H1 (cell line): ENCODE measurements around the gene RGL1. TPM values are rescaled to one million over a fixed set of nuclear protein-coding genes. Genes with fewer than 3 reads are reported as not detected.

ENCODE experiments used
- CTCF ChIA-PET: fragments of 300-600 bp; sonication (Branson Sonifier 250); formaldehyde crosslinking; loops from one replicate; lab custom pipeline; 2021; ENCODE audit not compliant: partially characterized antibody; lab: Charles Lee
- POLR2A ChIA-PET: fragments of 300-600 bp; sonication (Branson Sonifier 250); formaldehyde crosslinking; loops from one replicate; lab custom pipeline; 2021; ENCODE audit warnings: inconsistent platforms; ENCODE audit not compliant: partially characterized antibody; lab: Charles Lee
- DNase-seq, 2 experiments: peaks; one replicate each; pipeline versions ENCODE4 v3.0.0 to v3.0.0-alpha.2; 2010 to 2022; ENCODE audit warnings: low spot score in 2 of 2, low read depth in 1 of 2, mixed read lengths in 1 of 2
- FAIRE-seq: peaks from 2 replicates; lab custom pipeline; 2011; peaks lifted over from hg19 to GRCh38; lab: Jason Lieb, UNC
- H2AFZ ChIP-seq: 2 replicates; pipeline ENCODE4 v1.8.1; 2012; ENCODE audit warnings: low read length, inconsistent platforms
- H2AK5ac ChIP-seq: 2 replicates; pipeline ENCODE4 v1.6.1; 2013; ENCODE audit warnings: low read depth, low read length
- H2BK120ac ChIP-seq: replicated peaks from 2 replicates; pipeline ENCODE3; 2013; ENCODE audit warnings: low read depth, low read length, inconsistent platforms
- H2BK12ac ChIP-seq: 2 replicates; pipeline ENCODE4 v1.6.1; 2013; ENCODE audit warnings: low read depth, low read length
- H2BK15ac ChIP-seq: 2 replicates; pipeline ENCODE4 v1.6.1; 2013; ENCODE audit warnings: low read length
- H2BK20ac ChIP-seq: 2 replicates; pipeline ENCODE4 v1.6.1; 2013; ENCODE audit warnings: low read length
- H2BK5ac ChIP-seq: 2 replicates; pipeline ENCODE4 v1.6.1; 2013; ENCODE audit warnings: low read depth, low read length
- H3K14ac ChIP-seq: 2 replicates; pipeline ENCODE4 v1.6.1; 2013; ENCODE audit warnings: inconsistent platforms; ENCODE audit not compliant: insufficient read length
- H3K18ac ChIP-seq: 2 replicates; pipeline ENCODE4 v1.6.1; 2013; ENCODE audit warnings: low read length; ENCODE audit errors: extremely low read depth
- H3K23ac ChIP-seq: 2 replicates; pipeline ENCODE4 v1.6.1; 2013; ENCODE audit warnings: inconsistent platforms; ENCODE audit not compliant: insufficient read length
- H3K23me2 ChIP-seq: 2 replicates; pipeline ENCODE4 v1.6.1; 2013; ENCODE audit warnings: low read depth, low read length
- H3K27ac ChIP-seq: 2 replicates; pipeline ENCODE4 v1.6.1; 2011; ENCODE audit warnings: low read depth, low read length, inconsistent platforms
- H3K27me3 ChIP-seq, 4 experiments: replicated peaks in 1 of 4; 1 replicate in 1 of 4; 2 replicates in 3 of 4; pipeline versions ENCODE4 v1.6.1 to v1.8.1; 2011 to 2013; ENCODE audit warnings: low read length in 3 of 4, mild to moderate bottlenecking in 3 of 4, inconsistent platforms in 2 of 4, mixed read lengths in 2 of 4, moderate library complexity in 1 of 4; ENCODE audit not compliant: control insufficient read depth in 3 of 4, insufficient read depth in 3 of 4; ENCODE audit errors: extremely low read depth in 1 of 4
- H3K36me3 ChIP-seq, 4 experiments: 2 replicates each; pipeline versions ENCODE4 v1.6.1 to v1.8.1; 2011 to 2013; ENCODE audit warnings: mild to moderate bottlenecking in 4 of 4, low read length in 3 of 4, moderate library complexity in 2 of 4, control low read depth in 1 of 4, inconsistent platforms in 1 of 4; ENCODE audit not compliant: insufficient read depth in 4 of 4, control insufficient read depth in 2 of 4
- H3K4ac ChIP-seq: replicated peaks from 2 replicates; pipeline ENCODE3; 2013; ENCODE audit warnings: low read length, low read depth, mixed read lengths, inconsistent platforms; ENCODE audit not compliant: insufficient read length
- H3K4me1 ChIP-seq, 4 experiments: replicated peaks in 1 of 4; 1 replicate in 1 of 4; 2 replicates in 3 of 4; pipeline versions ENCODE4 v1.6.1 to v1.8.1; 2011 to 2013; ENCODE audit warnings: low read length in 3 of 4, inconsistent platforms in 2 of 4, mixed read lengths in 1 of 4; ENCODE audit not compliant: insufficient read depth in 4 of 4, control insufficient read depth in 3 of 4
- H3K4me2 ChIP-seq, 2 experiments: 2 replicates each; pipeline versions ENCODE4 v1.6.1 to v1.8.1; 2011 to 2013; ENCODE audit warnings: low read depth in 2 of 2, low read length in 2 of 2, control low read depth in 1 of 2, inconsistent platforms in 1 of 2, mild to moderate bottlenecking in 1 of 2; ENCODE audit not compliant: insufficient read depth in 1 of 2
- H3K4me3 ChIP-seq, 4 experiments: fragments of 200-600, 300-600 bp in 1 of 4; sonication (generic), shearing (Covaris generic), sonication (Bioruptor Twin) in 1 of 4; 2 replicates each; pipeline versions ENCODE4 v1.5.1 to v1.8.1; 2011 to 2016; ENCODE audit warnings: low read length in 4 of 4, low read depth in 3 of 4, control low read depth in 2 of 4, inconsistent platforms in 2 of 4, mild to moderate bottlenecking in 2 of 4, mixed read lengths in 1 of 4, moderate library complexity in 1 of 4; ENCODE audit not compliant: insufficient read depth in 2 of 4; ENCODE audit errors: extremely low read depth in 1 of 4
- H3K56ac ChIP-seq: replicated peaks from 2 replicates; pipeline ENCODE3; 2013; ENCODE audit warnings: low read depth, mild to moderate bottlenecking, mixed read lengths, low read length, inconsistent platforms; ENCODE audit not compliant: insufficient read length
- H3K79me1 ChIP-seq: 2 replicates; pipeline ENCODE4 v1.6.1; 2013; ENCODE audit warnings: low read depth, low read length, control low read depth
- H3K79me2 ChIP-seq, 2 experiments: 2 replicates each; pipeline versions ENCODE4 v1.6.1 to v1.8.1; 2012 to 2013; ENCODE audit warnings: low read length in 2 of 2, mild to moderate bottlenecking in 2 of 2, inconsistent platforms in 1 of 2; ENCODE audit not compliant: insufficient read depth in 2 of 2, control insufficient read depth in 1 of 2
- H3K9ac ChIP-seq, 4 experiments: replicated peaks in 1 of 4; 1 replicate in 1 of 4; 2 replicates in 3 of 4; pipeline versions ENCODE4 v1.6.1 to v1.8.1; 2011 to 2013; ENCODE audit warnings: low read depth in 3 of 4, low read length in 3 of 4, control low read depth in 2 of 4, mild to moderate bottlenecking in 2 of 4, moderate library complexity in 2 of 4, inconsistent platforms in 1 of 4; ENCODE audit errors: extremely low read depth in 1 of 4
- H3K9me3 ChIP-seq, 2 experiments: 2 replicates each; pipeline versions ENCODE4 v1.6.1 to v1.8.1; 2012 to 2013; ENCODE audit warnings: mild to moderate bottlenecking in 2 of 2, moderate library complexity in 2 of 2, control low read depth in 1 of 2, inconsistent platforms in 1 of 2, low read depth in 1 of 2, low read length in 1 of 2, mixed read lengths in 1 of 2; ENCODE audit not compliant: insufficient read depth in 2 of 2
- H4K20me1 ChIP-seq, 2 experiments: replicated peaks in 1 of 2; 2 replicates each; pipeline versions ENCODE3 to v1.8.1; 2011 to 2013; ENCODE audit warnings: inconsistent platforms in 2 of 2, low read length in 2 of 2, mild to moderate bottlenecking in 1 of 2; ENCODE audit not compliant: insufficient read depth in 2 of 2, control insufficient read depth in 1 of 2
- H4K5ac ChIP-seq: 2 replicates; pipeline ENCODE4 v1.6.1; 2013; ENCODE audit warnings: low read length, low read depth, mixed read lengths, inconsistent platforms; ENCODE audit not compliant: insufficient read length
- H4K8ac ChIP-seq: 2 replicates; pipeline ENCODE4 v1.8.0; 2013; ENCODE audit warnings: mild to moderate bottlenecking, moderate library complexity, low read length, inconsistent platforms; ENCODE audit not compliant: insufficient read depth; ENCODE audit errors: extremely low read depth
- H4K91ac ChIP-seq: replicated peaks from 2 replicates; pipeline ENCODE3; 2013; ENCODE audit warnings: low read length, mixed read lengths, inconsistent platforms; ENCODE audit not compliant: insufficient read length
- ATF2 ChIP-seq: IDR thresholded peaks from 2 replicates; pipeline ENCODE4 v1.6.1; 2012; ENCODE audit warnings: low read length, inconsistent platforms
- FOSL1 ChIP-seq: IDR thresholded peaks from 2 replicates; pipeline ENCODE4 v1.6.1; 2011; ENCODE audit warnings: mild to moderate bottlenecking, low read depth, low read length, moderate library complexity; ENCODE audit not compliant: insufficient read depth
- GABPA ChIP-seq: IDR thresholded peaks from 2 replicates; pipeline ENCODE4 v1.6.1; 2011; ENCODE audit warnings: mild to moderate bottlenecking, low read length, moderate library complexity, borderline replicate concordance; ENCODE audit not compliant: insufficient read depth
- HDAC2 ChIP-seq, 2 experiments: fragments of 300-600 bp in 1 of 2; sonication (generic) in 1 of 2; IDR thresholded peaks; 2 replicates each; pipeline ENCODE4 v1.6.1; 2011 to 2012; ENCODE audit warnings: low read depth in 2 of 2, low read length in 2 of 2, mild to moderate bottlenecking in 2 of 2, moderate library complexity in 2 of 2, borderline replicate concordance in 1 of 2, inconsistent platforms in 1 of 2
- POU5F1 ChIP-seq: IDR thresholded peaks from 2 replicates; pipeline ENCODE4 v1.6.1; 2011; ENCODE audit warnings: low read depth, mild to moderate bottlenecking, low read length, moderate library complexity
- SAP30 ChIP-seq: fragments of 300-600 bp; sonication (generic); IDR thresholded peaks from 2 replicates; pipeline ENCODE4 v1.7.1; 2012; ENCODE audit warnings: low read length, moderate library complexity, mild to moderate bottlenecking, inconsistent platforms; ENCODE audit not compliant: insufficient read depth, insufficient replicate concordance
- SIRT6 ChIP-seq: IDR thresholded peaks from one replicate; pipeline ENCODE4 v1.7.1; 2012; ENCODE audit warnings: low read length, inconsistent platforms
- SP1 ChIP-seq: IDR thresholded peaks from 2 replicates; pipeline ENCODE4 v1.6.1; 2011; ENCODE audit warnings: low read depth, low read length
- TBP ChIP-seq: IDR thresholded peaks from 2 replicates; pipeline ENCODE4 v1.6.1; 2011; ENCODE audit warnings: low read depth, low read length, improper control_type of control experiment
- WGBS, 2 experiments: shearing (Covaris generic) in 1 of 2; methylation state at CpG; one replicate each; pipeline versions ENCODE4 v1.1.6 to v1.1.7; 2013 to 2015; ENCODE audit warnings: low lambda C conversion rate in 2 of 2, mixed read lengths in 2 of 2, inconsistent platforms in 1 of 2, low coverage in 1 of 2, missing lambda C conversion rate in 1 of 2; ENCODE audit not compliant: insufficient replicate concordance in 2 of 2, insufficient coverage in 1 of 2, insufficient read length in 1 of 2; ENCODE audit errors: extremely low coverage in 1 of 2, missing lambda C conversion rate in 1 of 2; 5-methylcytosine and 5-hydroxymethylcytosine counted together
- polyA plus RNA-seq, 7 experiments: library from polyadenylated mRNA; depleted of rRNA in 3 of 7; stranded (reverse) in 5 of 7; unstranded in 2 of 7; fragments of >200 nt in 5 of 7; fragments of 200-250 nt in 2 of 7; gene quantifications; 1 replicate in 5 of 7; 2 replicates in 1 of 7; 4 replicates in 1 of 7; pipeline versions ENCODE4 v1.2.1 to v1.2.3, GENCODE V29; 2011 to 2013; ENCODE audit warnings: missing spikeins in 2 of 7, mixed read lengths in 2 of 7
- total RNA-seq: library from RNA; stranded (reverse); fragmentation: NEBNext Ultra II Directional; extraction: Animal tissue kit (Norgen Biotek cat#: 25700); gene quantifications from 2 replicates; pipeline ENCODE4 v1.2.1, GENCODE V29; 2021

RGL1 gene
- total and polyA plus RNA-seq, 2 of the 8 experiments (the other 6 are each of a cell fraction or from before 2014, with no cell fraction given) = 0.98 to 2.4 TPM

DNA sequence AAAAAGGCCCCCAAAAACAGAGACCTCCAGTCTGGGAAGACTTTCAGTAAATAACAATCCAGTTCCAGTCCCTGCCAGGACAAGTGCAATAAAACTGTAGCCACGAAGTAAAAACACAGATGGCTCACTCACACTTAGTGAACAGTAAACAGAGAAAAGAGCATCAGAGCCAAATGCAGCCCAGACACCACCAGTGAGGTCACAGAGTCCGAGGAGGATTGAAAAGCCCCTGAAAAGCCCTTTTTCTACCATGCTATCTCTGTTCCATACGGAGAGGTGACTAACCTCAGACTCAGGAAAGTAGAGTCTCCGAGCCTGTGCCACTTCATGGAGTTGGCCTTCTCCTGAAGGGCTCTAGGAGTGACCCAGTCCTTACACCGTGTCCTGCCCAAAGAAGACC is 148.1 kb downstream of the RGL1 start:
- Histone ChIP-seq H3K79me1 (no peaks in the 10 kb centered on the region), H4K8ac (no peak overlapping the region)
- POLR2A ChIA-PET = no interaction called here

More for the DNA sequence above, 148.1 kb downstream of the RGL1 start:
- Histone ChIP-seq H3K27ac (no peak overlapping the region), H3K23me2 (no peaks in the 10 kb centered on the region), H2BK20ac (no peak overlapping the region), H3K18ac (no peak overlapping the region), H3K9me3 (no peaks in the 10 kb centered on the region), H3K27me3 (no peaks in the 10 kb centered on the region; a peak in 1 of 7 replicates), H3K36me3 (no peaks in the 10 kb centered on the region), H3K56ac (no peak overlapping the region), H2BK5ac (no peak overlapping the region), H4K5ac (no peak overlapping the region), H2BK120ac (no peak overlapping the region), H2BK15ac (no peak overlapping the region), H2AFZ (no peak overlapping the region), H3K23ac (no peak overlapping the region)
- DNase-seq = no peak
- no peak for TF ChIP-seq GABPA
- no peak for TF ChIP-seq SAP30
- TF ChIP-seq HDAC2 (IDR thresholded peaks at IDR 0.05; ENCODE audit: borderline replicate concordance in 1 of 2, low read depth in 2 of 2, low read length in 2 of 2) = no peak
- TF ChIP-seq ATF2 = no peak
- TF ChIP-seq FOSL1 = no peak
- no peak for TF ChIP-seq POU5F1
- no peak for TF ChIP-seq TBP
- TF ChIP-seq SP1 = no peak
- no peak for TF ChIP-seq SIRT6
- TF ChIP-seq, all 59 proteins: peak for 0
- Histone ChIP-seq H2AK5ac (no peak overlapping the region), H3K4me3 (no peak overlapping the region), H3K4me2 (no peak overlapping the region), H4K91ac (no peak overlapping the region), H3K79me2 (no peaks in the 10 kb centered on the region), H3K9ac (no peak overlapping the region), H2BK12ac (no peak overlapping the region), H3K4me1 (no peaks in the 10 kb centered on the region), H3K14ac (no peak overlapping the region), H3K4ac (no peak overlapping the region), H4K20me1 (no peaks in the 10 kb centered on the region)
- no peak for FAIRE-seq
- WGBS, 2 experiments = 72% methylated on average over 5 of the region's 5 CpGs; no CpG with 5 or more reads in 1 of the 2 experiments
- CTCF ChIA-PET = interaction anchor here (0.8 to 1.4 kb wide), 3 partner anchors 9 to 268 kb away, joined by 4 read pairs; no protein-coding TSS in a partner anchor
